Hematopoietic multipotent progenitor cell treated with erythropoietin and hydrocortisone succinate and interleukin-3 and kit ligand, for 15 days (in vitro differentiated cells): ENCODE data around the gene RNF5.
"Not testable (repeated sequence)": the region's sequence is repeated elsewhere in the genome, so short reads cannot be mapped to it uniquely, and the experiment has no call there.

Experiments
- DNase-seq: peaks from one replicate; pipeline ENCODE4 v3.0.0-alpha.2; 2015; ENCODE audit warnings: low spot score

The RNF5 gene

GRCh38 chr6:32175711-32176475 is 2.3 kb upstream of the RNF5 start, which contains the start of gene AGPAT1:
Gene AGPAT1 (minus strand): TSS chr6:32176084. CDS start chr6:32171496, 4,588 bp downstream.
- DNase-seq, result peak; percentile 96

GRCh38 chr6:32176476-32177182 is 1.6 kb upstream of the RNF5 start:
- DNase-seq, result no peak

GRCh38 chr6:32177183-32177787 is 920 bp upstream of the RNF5 start:
- DNase-seq, result no peak

GRCh38 chr6:32178547-32179440 is 589 bp downstream of the RNF5 start:
- no peak for DNase-seq

GRCh38 chr6:32179766-32180405 is 1.7 kb downstream of the RNF5 start:
- no peak for DNase-seq

GRCh38 chr6:32181148-32181702 is 3.0 kb downstream of the RNF5 start:
- no peak for DNase-seq

- peak; percentile 75 for DNase-seq
Observed at GRCh38 chr6:32181915-32182529, 3.8 kb downstream of the RNF5 start.

GRCh38 chr6:32182555-32182981 is 4.4 kb downstream of the RNF5 start:
- DNase-seq, result no peak

GRCh38 chr6:32183030-32183429 is 4.8 kb downstream of the RNF5 start:
- DNase-seq, result no peak

GRCh38 chr6:32183483-32184083 is 5.4 kb downstream of the RNF5 start:
- no peak for DNase-seq

GRCh38 chr6:32184084-32184640 is 6.0 kb downstream of the RNF5 start, which contains the start of gene AGER:
Gene AGER (minus strand): TSS chr6:32184253. CDS start chr6:32184222, 31 bp downstream.
- no peak for DNase-seq

GRCh38 chr6:32185681-32186131 is 7.5 kb downstream of the RNF5 start:
- DNase-seq, result peak; percentile 93

- not testable (repeated sequence) for DNase-seq
Observed at GRCh38 chr6:32186151-32186840, 8.1 kb downstream of the RNF5 start.

- DNase-seq, result no peak
Observed at GRCh38 chr6:32187009-32187709, 9.0 kb downstream of the RNF5 start.

- DNase-seq, result not testable (repeated sequence)
Observed at GRCh38 chr6:32187725-32188380, 9.6 kb downstream of the RNF5 start.

- DNase-seq, result no peak
Observed at GRCh38 chr6:32188381-32189068, 10.3 kb downstream of the RNF5 start.

- no peak for DNase-seq
Observed at GRCh38 chr6:32189069-32189741, 11.0 kb downstream of the RNF5 start.
